Mucosa of gallbladder (tissue), 1 donor: Measurements from ENCODE around the gene ACVR2A. TPM values are rescaled to one million over a fixed set of nuclear protein-coding genes. Genes with fewer than 3 reads are reported as not detected.
A peak's percentile ranks its signal among the peaks of the same experiment; 100 is the strongest.

ENCODE experiments used
- DNase-seq: peaks from one replicate; pipeline ENCODE4 v3.0.0-alpha.2; 2020; ENCODE audit warnings: low spot score
- total RNA-seq: library from RNA; stranded (reverse); gene quantifications from one replicate; pipeline ENCODE4 v1.2.1, GENCODE V29; 2021
- donor health status: DM: no; HTN: no; CAD: no.

The ACVR2A gene
- total RNA-seq: 28.8 TPM

DNA sequence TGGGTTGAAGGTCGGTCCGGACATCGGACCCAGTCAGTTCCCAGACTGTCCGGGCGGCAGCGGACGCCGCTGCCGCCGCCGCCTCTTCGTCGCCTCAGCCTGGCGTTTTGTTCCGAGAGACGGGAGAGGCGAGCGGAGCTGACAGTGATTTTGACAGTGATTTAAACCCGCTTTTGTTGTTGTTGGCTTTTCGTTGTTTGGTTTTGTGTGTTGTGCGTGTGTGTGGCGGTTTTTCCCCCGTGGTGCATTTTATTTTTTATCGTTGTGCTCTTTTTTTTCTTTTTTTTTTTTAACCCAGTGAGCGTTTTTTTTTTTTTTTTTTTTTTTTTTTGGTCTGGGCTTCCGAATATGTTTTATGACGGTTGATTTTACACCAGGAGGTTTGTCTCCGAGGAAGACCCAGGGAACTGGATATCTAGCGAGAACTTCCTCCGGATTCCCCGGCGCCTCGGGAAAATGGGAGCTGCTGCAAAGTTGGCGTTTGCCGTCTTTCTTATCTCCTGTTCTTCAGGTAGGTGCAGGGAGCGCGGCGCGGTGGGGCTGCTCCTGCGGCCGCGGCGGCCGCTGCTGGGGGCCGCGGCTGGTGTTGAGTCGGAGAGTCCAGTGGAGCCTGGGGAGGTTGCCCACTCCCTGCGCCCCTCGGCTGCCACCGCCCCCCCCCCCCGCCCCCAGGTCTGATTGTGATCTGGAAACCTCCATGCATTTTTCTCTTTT is at the start of gene ACVR2A:
ACVR2A (plus strand) TSS at position 333 of the 714 bp plus-strand sequence; CDS start at position 457, 124 bp downstream.
- peak; percentile 23 for DNase-seq

DNA sequence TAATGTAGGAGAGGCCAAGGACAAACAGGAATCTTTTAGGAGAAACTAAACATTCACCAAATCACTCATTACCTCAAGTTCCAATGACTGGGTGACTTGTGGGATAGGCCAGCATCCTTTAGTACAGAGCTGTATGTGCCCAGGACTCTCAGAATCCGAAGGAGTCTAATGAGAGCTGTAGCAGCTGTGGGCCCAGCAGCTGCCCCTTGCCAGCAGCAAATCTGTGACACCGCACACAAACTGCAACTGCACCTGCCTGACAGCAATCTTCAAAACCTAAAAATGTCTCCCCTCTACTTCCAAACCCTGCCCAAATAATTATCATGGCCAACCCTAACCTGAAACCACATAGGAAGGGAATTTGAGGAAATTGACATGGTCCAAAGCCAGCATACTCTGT is 44.5 kb upstream of the ACVR2A start:
- no peak for DNase-seq

DNA sequence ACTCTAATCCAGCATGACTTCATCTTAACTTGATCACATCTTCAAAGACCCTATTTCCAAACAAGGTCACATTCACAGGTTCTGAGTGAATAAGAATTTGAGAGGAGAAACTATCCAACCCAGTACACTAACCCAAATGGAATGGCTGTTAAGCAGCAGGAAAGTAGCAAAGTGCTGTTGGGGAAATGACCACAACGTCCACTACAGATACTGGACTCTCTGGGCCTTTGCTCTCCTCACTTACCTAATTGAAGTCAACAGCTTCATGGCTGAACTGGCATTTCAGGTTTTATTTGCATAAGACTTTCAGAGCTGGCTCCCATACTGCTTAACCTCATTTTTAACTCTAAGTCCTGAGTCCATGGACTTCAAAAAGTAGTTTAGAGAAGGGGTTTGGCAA is 38.0 kb upstream of the ACVR2A start:
- no peak for DNase-seq

DNA sequence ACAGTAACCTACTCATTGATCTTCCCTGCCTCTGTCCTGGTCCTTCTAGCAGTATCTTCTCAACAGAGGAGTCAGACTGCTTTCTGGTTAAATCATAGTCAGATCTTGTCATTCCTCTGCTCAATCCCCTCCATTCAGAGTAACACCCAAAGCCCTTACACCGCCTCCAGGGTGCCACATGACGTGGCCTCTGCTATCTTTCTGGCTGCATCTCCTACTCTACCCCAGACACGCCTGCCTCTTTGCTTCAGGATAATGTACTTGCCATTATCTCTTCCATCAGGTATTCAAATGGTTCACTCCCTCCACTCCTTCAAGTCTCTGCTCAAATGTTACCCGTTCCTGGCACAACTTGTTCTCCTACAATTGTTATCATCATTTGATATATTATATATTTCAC is 36.3 kb upstream of the ACVR2A start:
- no peak for DNase-seq

DNA sequence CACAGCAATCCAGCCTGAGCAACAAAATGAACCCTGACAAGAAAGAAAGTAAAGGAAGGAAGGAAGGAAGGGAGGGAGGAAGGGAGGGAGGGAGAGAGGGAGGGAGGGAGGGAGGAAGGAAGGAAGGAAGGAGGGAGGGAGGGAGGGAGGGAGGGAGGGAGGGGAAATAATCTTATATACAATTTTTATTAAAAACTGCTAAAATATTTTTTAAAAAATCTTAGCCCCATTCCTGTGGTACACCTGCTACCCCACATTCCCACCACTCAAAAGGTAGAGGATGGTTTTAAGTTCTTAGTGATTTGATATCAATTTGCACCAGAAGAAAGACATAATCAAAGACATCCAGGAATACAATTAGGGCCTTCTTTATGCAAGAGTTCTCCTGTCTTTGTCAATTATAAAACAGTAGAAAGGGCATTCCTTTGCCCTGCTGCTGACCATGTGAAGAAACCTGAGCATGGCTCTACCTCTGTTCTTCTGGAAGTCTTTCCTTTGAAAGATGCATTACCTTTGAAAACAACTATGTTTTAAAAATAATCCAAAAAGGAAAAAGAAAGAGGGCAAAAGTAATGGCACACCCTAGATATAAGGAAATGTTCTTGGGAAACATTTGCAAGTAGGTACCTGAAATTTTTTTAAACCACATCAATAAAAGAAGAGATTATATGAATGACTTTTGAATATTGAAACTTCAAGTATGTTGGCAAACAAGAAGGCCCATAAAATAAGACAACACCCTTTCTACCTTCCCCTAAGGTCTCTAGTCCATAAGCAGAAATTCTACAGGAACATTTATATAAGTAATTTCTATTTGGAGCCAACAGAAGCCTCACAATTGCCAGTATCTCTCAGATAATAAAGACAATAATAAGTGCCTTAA is 33.7 kb upstream of the ACVR2A start:
- no peak for DNase-seq

DNA sequence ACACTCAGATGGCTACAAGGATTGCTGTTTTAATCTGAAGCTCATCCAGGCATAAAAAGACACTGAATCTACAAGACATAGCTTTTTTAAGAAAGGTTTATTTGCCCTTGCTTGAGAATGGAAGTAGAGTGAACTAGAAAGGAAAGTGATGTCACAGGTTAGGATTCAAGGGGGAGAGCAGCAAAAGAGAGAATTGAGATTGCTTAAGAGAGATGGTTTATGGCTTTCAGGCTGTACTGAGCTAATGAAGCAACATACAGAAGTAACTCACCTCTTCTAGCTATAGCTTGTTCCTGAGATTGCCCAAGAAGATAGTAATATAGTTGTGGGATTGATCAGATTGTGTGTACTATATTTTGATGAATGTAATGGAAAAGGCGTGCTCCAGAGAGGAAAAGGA is 26.1 kb upstream of the ACVR2A start:
- DNase-seq: no peak

DNA sequence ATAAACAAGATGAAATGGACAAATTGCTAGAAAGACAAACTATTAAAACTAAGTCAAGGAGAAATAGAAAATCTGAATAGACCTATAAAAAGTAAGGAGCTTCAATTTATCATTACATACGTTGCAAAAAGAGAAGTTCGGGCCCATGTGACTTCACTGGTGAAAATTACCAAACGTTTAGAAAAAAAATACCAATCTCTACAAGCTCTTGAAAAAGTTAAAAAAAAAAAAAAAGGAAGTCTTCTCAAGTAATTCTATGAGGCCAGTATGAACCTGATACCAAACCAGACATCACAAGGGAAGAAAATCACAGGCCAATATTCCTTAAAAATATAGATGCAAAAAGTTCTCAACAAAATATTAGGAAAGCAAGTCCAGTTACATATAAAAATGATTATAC is 20.2 kb upstream of the ACVR2A start:
- no peak for DNase-seq

DNA sequence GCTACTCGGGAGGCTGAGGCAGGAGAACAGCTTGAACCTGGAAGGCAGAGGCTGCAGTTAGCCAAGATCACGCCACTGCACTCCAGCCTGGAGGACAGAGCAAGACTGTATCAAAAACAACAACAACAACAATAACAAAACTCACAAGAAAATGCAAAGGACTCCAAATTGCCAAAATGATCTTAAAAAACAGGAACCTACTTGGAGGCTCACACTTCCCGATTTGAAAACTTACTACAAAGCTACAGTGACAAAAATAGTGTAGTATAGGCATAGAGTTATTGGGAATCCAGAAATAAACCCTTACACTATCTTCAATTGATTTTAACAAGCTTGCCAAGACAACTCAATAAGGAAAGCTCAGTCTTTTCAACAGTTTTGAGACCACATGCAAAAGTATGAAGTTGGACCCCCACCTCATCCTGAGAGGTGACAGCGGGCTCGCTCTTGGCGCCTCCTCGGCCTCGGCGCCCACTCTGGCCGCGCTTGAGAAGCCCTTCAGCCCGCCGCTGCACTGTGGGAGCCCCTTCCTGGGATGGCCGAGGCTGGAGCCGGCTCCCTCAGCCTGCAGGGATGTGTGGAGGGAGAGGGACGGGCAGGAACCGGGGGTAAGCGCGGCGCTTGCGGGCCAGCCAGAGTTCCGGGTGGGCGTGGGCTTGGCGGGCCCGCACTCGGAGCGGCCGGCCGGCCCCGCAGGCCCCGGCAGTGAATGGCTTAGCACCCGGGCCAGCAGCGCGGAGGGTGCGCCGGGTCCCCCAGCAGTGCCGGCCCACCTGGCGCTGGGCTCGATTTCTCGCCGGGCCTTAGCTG is 18.3 kb upstream of the ACVR2A start:
- DNase-seq: no peak

DNA sequence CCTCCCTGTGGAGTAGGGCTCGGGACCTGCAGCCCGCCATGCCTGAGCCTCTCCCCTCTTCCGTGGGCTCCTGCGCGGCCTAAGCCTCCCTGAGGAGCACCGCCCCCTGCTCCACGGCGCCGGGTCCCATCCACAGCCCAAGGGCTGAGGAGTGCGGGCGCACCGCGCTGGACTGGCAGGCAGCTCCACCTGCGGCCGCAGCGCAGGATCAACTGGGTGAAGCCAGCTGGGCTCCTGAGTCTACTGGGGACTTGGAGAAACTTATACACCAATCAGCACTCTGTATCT is 17.8 kb upstream of the ACVR2A start:
- no peak for DNase-seq

DNA sequence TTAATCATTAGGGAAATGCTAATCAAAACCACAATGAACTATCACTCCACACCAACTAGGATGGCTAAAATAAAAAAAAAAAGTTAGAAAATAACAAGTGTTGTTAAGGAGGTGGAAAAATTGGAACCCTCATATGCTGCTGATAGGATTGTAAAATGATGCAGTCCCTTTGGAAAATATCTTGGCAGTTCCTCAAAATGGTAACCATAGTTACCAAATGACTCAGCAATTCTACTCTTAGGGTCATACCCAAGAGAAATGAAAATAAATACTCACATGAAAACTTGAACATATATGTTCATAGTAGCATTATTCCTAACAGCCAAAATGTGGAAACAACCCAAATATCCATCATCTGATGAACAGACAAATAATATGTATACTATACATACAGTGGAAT is 15.7 kb upstream of the ACVR2A start:
- DNase-seq: no peak

DNA sequence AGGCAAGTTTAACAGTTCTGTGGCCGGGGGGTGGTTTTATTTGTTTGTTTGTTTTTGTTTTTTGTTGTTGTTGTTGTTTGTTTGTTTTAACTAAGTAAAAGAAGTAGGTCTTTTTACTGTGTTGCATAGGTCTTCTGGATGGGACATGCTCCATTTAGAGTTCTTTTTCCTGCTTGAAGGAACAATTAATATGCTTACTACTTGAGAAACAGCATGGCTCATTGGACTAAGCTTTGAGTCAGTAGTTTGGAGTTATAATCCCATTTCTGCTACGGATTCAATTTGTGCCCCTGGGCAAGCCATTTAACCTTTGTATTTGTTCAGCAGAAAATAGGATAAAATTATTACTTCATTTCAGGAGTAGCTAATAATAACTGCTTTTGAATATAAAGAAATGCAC is 8.7 kb upstream of the ACVR2A start:
- DNase-seq: no peak

DNA sequence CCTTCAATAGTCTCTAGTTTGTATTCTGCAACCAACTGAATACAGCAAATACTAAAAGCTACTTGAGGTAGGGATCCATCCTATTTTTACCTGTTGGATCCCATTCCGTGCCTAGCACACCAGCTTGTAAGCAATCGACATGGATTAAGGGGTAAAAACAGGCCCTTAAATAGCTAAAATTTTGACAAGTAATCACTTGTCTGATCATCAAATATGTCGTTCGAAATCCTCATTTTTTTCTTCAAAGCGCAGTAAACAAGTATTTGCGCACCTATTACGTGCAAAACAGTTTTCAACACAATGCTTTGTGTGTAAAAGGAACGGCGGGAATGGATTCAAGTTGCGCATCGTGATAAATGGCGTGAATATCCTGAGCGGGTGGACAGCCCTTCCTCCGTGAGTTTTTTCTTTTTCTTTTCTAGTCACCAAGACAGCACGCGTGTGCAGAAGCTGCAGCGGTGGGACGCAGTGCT is 1.4 kb upstream of the ACVR2A start:
- DNase-seq: no peak

DNA sequence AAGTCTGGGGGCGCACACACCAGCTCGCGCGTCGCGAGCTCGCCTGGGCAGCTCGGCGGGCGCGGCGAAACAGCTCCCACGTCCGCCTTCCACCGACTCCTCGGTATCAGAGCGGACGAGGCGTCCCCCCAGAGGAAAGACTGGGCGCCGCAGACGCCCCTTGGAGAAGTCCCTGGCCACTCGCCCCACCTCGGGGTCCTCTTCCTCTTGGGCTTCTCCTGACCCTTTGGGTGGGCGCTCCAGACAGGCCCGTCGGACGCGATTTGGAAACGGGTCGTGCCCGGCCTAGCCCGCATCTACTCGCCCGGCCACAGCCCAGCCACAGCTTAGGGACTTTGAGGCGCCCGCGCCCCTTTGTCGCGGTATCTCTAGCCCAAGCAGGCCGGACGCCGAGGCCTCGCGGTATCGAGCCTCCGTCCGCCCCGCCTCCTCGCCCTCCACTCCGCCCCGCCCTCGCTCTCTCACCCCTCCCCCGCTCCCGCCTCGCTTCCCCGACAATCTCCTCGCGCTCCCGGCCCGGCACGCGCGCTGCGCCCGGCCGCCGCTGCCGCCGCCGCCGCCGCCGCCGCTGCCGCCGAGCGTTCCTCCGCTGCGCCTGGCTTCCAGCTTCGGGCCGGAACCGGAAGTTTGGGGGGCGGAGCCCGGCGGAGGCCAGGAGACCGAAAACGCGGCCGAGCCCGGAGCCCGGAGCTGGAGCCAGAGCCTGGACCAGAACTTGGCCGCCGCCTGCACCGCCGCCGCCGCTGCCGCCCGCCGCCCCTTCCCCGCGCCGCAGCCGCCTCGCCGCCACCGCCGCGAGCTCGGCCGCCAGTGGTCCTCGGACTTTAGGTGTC is 749 bp upstream of the ACVR2A start:
- peak; percentile 92 for DNase-seq

DNA sequence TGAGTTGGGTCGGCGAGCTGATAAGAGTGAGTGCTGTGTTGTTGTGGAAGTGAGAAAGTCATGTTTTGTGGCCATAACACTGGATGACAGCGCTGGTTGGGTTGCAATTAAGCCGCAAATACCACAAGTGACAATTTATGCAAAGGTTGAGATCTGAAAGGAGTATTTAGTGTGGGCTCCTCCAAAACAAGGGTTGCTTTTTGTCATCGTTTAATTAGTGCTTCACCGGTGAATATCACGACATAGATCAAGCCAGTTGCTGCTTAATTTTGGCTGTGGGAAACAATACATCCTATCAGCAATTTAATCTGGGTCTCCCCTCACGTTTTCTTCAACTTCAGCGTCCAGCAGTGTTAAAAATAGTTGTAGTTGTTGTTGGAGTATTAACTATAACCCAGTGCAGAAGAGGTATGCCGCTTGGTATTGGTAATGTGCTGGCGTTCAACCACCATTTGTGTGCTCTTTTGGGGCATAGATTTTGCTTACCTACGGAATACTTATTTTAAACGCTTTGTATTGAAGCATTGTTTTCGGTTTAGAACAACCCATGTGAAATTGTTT is 662 bp downstream of the ACVR2A start:
- DNase-seq: no peak

DNA sequence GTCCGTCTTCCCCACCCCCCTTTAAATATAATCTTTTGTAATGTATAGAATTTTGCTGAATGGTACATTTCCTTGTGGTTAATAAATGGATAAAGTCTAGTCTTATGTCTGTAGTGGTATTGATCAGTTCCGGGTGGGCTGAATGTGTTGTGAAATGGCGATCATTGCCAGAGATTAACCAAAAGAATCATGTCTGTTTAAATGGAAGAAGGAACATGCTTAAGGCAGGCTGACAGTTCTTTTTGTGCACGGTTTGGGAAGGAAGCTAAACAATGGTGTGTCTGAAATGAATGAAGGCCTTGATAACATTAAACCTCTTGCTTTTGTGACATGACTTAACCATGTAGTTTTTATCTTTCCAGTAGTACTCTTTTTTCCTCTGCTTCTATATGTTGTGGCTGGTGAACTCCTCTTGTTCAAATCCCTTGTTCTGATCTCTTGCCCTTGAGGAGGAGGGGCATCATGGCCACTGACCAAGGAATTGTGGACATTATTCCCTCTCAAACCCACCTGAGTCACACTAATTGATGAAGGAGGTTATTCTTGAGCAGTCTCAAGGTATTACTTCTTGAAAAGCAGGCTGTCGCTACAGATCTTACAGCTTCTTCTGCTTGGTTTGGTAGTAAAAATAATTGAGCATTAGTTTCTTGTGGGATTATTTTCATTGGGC is 1.7 kb downstream of the ACVR2A start:
- DNase-seq: no peak

DNA sequence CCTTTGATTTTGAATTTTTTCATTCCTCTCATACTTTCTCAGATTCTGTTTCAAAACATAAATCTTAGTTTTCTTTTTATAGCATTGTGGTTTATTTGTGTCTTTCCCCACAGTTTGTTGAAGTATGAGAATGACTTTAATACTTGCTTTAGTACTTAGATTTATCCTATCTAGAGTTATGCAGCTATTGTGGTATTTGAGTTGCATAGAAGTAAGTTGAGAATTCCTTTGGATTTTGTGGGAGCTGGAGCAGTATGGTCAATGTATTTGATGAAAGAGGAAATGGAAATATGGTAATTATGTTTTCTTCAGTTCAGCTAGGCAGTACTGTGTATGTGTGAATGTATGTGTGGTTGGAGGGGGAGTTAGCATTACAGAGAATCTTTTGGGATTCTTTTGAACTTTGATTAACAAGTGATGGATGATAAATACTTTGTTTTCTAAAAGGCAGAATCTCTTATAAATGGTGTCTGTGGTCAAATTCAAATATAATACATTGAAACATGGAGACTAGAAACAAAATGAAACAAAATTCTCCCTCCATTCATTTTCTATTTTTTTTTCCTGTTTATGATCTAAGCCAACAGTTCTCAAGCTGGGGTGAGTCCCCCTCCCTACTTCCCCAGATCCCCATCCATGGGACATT is 3.0 kb downstream of the ACVR2A start:
- DNase-seq: no peak

DNA sequence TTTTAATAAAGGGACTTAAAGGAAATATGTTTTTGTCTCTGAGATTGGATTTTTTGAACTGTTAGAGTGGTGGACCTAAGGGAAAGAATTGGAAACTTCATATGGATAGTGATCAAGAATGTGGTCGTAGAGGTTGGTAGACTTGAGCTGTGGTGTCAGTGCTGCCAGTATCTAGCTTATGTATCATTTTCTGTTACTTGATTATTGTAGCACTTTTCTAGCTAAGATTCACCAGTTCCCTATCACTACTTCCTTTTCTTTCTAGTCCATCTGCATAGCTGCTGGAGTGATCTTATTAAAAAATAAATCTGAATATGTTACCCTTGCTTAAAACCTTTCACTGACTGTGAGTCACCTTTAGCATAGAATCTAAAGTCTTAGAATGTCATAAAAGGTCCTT is 6.0 kb downstream of the ACVR2A start:
- no peak for DNase-seq

DNA sequence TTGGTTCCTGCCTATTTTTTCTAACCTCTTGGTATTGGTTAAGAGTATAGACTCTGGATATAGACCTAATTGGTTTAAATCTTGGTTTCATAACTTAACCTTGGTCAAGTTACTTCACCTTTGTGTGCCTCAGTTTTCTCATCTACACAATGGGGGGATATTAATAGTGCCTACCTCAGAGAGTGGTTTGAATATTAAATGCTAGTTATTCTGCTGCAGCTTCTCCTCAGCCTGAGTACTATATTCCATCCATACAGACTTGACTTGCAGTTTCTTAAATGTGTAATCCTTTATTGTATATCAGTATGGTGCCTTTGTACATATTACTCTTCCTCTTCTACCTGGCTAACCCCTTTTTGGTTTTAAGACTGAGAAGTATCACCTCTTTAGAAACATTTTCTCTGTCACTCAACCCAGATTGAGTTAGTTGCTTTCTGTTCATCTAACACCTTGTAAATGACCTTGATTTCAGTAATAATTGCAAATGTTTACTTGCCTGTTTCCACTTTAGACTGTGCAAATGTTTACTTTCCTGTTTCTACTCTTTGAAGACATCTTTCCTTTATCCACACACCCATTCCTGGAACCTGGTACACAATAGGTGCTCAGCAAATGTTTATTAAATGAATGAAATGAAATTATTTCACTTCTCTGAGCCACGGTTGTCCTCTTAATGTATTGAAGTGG is 6.6 kb downstream of the ACVR2A start:
- no peak for DNase-seq

DNA sequence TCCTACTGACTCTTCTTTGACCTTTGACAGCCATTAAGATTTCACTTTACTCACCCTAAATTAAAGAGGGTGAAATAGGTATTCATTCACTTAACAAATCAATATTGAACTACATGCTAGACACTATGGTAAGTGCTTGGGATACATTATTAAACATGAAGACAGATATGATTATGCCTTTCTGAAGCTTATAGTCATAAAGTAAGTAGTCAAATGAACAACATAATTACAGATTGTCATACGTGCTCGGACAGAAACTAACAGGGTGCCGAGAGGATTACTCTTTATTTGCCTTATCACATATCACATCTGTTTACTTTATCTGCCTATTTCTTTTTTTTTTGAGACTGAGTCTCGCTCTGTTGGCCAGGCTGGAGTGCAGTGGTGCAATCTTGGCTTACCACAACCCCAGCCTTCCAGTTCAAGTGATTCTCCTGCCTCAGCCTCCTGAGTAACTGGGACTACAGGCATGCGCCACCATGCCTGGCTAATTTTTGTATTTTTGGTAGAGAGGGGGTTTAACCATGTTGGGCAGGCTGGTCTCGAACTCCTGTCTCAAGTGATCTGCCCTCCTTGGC is 9.8 kb downstream of the ACVR2A start:
- DNase-seq: no peak
